GM12864 (cell line): ENCODE measurements around the gene SLC4A1AP.
A peak's percentile ranks its signal among the peaks of the same experiment; 100 is the strongest.
"Not testable (repeated sequence)": the region's sequence is repeated elsewhere in the genome, so short reads cannot be mapped to it uniquely, and the experiment has no call there.

ENCODE experiments used
- DNase-seq: peaks from one replicate; pipeline ENCODE4 v3.0.0-alpha.2; 2011; ENCODE audit warnings: low read depth
- H3K4me3 ChIP-seq: 2 replicates; pipeline ENCODE4 v1.5.1; 2011; ENCODE audit warnings: mild to moderate bottlenecking, low read depth, low read length, control low read depth
- TF ChIP-seq, protein P1 (sequence below): IDR thresholded peaks from 2 replicates; pipeline ENCODE4 v1.5.1; 2011; ENCODE audit warnings: low read depth, mild to moderate bottlenecking, moderate library complexity, low read length, control low read depth, inconsistent platforms; ENCODE audit errors: missing control alignments

The SLC4A1AP gene, protein sequence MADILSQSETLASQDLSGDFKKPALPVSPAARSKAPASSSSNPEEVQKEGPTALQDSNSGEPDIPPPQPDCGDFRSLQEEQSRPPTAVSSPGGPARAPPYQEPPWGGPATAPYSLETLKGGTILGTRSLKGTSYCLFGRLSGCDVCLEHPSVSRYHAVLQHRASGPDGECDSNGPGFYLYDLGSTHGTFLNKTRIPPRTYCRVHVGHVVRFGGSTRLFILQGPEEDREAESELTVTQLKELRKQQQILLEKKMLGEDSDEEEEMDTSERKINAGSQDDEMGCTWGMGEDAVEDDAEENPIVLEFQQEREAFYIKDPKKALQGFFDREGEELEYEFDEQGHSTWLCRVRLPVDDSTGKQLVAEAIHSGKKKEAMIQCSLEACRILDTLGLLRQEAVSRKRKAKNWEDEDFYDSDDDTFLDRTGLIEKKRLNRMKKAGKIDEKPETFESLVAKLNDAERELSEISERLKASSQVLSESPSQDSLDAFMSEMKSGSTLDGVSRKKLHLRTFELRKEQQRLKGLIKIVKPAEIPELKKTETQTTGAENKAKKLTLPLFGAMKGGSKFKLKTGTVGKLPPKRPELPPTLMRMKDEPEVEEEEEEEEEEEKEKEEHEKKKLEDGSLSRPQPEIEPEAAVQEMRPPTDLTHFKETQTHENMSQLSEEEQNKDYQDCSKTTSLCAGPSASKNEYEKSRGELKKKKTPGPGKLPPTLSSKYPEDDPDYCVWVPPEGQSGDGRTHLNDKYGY

DNA sequence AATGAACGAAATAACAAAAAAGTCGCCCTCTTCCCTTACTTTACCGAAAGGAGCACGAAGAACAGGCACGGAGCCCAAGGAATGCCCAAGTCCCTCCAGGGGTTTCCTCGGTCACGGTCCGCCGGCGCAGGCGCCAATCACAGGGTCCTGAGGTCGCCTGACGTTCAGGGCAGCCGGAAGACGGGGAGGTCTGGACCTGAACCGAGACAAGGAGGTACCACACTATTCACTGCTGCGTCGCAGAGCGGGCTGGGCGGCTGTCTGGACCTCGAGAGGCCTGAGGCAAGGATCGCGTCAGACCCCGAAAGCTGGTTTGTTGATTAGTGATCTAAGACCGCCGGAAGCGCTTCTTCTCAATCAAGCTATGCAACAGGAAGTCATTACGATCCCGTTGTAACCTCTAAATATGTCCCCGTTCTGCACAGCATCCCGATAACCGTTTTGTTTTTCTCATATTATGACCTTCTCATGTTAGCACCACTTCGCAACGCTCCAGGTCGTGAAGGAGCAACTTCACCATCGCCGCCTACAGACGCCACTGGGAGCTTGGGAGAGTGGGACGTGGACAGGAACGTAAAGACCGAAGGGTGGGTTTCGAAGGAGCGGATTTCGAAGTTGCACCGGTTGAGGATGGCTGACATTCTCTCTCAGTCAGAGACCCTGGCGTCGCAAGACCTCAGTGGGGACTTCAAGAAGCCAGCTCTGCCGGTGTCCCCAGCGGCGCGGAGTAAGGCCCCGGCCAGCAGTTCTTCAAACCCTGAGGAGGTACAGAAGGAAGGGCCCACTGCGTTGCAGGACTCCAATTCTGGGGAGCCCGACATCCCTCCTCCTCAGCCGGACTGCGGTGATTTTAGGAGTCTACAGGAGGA, at the start of gene SLC4A1AP, which contains the start of gene SUPT7L:
Gene SLC4A1AP (plus strand): TSS at position 605 of the 869 bp plus-strand sequence. CDS start 26 bp downstream, at position 631.
Gene SUPT7L (minus strand): TSS at position 330 of the 869 bp plus-strand sequence. CDS start 1,422 bp downstream, outside the sequence.
- peak; percentile 71 for DNase-seq
- peak within 1 kb of the TSS; percentile 92 for H3K4me3 ChIP-seq
- TF ChIP-seq, protein P1, sequence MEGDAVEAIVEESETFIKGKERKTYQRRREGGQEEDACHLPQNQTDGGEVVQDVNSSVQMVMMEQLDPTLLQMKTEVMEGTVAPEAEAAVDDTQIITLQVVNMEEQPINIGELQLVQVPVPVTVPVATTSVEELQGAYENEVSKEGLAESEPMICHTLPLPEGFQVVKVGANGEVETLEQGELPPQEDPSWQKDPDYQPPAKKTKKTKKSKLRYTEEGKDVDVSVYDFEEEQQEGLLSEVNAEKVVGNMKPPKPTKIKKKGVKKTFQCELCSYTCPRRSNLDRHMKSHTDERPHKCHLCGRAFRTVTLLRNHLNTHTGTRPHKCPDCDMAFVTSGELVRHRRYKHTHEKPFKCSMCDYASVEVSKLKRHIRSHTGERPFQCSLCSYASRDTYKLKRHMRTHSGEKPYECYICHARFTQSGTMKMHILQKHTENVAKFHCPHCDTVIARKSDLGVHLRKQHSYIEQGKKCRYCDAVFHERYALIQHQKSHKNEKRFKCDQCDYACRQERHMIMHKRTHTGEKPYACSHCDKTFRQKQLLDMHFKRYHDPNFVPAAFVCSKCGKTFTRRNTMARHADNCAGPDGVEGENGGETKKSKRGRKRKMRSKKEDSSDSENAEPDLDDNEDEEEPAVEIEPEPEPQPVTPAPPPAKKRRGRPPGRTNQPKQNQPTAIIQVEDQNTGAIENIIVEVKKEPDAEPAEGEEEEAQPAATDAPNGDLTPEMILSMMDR, result no peak

DNA sequence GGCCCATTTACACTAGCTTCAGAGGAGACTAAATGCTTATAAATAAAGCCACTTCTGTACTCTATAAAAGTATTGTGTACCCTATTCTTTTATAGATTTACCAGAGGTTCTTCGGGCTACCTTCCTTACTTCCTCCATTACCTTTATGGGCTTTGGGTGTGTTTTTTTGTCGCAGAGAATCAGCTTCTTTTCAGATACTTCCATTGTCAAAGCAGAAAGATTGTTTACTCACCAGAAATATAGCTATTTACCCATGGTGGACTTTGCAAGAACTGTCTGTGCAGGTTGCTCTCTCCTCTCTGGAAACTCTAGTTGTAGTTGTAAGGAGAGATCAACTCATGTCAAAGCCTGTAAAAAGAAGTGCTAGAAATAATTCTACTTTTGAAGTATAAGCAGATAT, 49.7 kb upstream of the SLC4A1AP start:
- TF ChIP-seq, protein P1, result no peak
- no peak for DNase-seq
- no peak overlapping the region for H3K4me3 ChIP-seq

DNA sequence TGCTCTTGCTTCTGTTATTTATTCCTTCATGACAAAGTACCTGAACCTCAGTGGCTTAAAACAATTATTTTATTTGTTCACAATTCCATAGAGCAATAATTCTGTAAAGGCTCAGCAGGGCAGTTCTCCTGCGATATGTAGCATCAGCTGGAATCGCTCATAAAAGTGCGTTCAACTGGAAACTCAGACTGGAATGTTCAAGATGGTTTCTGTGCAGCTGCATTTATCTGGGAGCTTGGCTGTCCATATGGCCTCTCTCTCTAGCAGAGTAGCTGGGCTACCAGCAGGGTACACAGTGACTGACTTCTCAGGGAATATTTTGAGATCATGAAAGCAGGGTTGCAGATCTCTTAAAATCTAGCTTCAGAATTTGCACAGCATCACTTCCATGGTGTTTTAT, 48.4 kb upstream of the SLC4A1AP start:
- DNase-seq, result no peak
- TF ChIP-seq, protein P1, result no peak

DNA sequence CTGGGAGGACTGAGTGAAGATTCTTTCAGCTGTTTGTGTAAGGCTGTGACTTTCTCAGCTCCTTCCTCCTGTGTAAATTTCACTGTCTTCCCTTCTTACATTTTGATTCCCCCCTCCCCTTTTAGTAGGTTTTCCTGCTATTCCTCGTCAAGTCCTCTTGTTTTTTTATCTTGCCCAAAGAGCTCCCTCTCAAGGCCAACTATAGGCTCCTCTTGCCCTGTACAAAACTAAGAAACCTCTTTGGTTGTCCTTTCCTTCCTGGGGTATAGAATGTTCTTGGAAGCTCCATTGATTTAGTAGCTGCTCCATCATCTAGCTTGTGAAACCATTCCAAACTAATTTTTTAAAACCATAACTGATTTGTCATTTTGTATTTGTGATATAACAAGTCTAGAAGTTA, 42.2 kb upstream of the SLC4A1AP start:
- DNase-seq, result no peak
- no peak overlapping the region for H3K4me3 ChIP-seq
- TF ChIP-seq, protein P1, result no peak

More for the DNA sequence above, 48.4 kb upstream of the SLC4A1AP start:
- no peak overlapping the region for H3K4me3 ChIP-seq

DNA sequence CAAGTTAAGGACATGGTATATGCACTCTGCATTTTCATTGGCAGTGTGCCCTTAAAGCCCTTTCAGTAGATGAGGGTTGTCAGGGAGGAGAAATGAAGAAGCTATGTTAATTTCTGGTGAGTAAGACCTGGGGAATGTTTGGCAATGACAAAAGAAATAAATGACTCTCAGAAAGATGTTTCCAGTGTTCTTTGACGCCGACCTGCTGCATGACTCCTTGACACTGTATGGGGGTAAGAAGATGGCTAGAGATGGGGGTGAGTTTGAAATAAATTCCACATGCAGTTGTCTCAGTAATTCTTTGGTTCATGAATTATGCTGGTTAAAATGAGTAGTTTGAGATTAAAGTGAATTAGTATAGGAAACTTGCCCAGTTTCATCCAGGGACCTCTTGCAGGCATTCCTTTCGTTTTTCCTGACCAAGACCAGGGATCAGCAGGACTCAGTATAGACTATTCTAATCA, 40.7 kb upstream of the SLC4A1AP start:
- TF ChIP-seq, protein P1, result no peak
- no peak for DNase-seq

DNA sequence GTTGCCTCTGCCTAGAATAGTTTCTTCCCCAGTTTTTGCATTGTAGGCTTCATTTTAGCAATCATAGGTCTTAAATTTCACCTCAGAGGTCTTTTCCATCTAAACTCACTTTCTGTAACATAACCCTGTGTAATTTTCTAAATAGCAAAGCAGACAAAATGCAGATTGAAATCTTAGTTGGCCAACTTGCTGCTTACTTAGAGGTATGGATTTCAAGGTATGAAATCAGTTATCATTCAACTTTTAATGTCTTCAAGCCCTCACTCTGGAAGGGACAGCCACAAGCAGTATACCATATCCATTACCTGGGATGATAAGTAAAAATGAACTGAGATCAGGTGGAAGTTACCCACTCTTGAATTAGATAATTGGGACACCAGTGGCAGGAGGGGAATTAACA, 38.7 kb upstream of the SLC4A1AP start:
- no peak for DNase-seq
- no peak overlapping the region for H3K4me3 ChIP-seq
- TF ChIP-seq, protein P1, result no peak

More for the DNA sequence above, 40.7 kb upstream of the SLC4A1AP start:
- H3K4me3 ChIP-seq, result no peak overlapping the region

DNA sequence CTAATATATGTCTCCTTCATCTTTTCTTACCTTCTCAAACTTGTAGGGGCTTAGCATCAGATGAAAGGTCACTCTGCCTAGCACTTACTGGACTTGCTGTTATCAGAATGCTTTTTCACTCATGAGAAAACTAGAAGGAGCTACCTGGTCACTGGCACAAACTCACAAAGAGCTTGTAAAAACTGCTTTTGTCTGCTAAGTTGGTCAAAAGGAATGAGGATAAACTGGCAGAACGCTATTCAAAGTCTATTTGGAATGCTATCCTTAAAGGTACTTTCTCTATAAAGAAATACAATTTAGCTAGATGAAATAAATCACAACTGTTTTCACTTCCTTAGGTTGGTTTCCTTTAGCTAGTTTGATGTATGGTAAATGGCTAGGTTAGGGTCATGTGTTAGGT, 37.4 kb upstream of the SLC4A1AP start:
- DNase-seq, H3K4me3 ChIP-seq: not testable (repeated sequence)

DNA sequence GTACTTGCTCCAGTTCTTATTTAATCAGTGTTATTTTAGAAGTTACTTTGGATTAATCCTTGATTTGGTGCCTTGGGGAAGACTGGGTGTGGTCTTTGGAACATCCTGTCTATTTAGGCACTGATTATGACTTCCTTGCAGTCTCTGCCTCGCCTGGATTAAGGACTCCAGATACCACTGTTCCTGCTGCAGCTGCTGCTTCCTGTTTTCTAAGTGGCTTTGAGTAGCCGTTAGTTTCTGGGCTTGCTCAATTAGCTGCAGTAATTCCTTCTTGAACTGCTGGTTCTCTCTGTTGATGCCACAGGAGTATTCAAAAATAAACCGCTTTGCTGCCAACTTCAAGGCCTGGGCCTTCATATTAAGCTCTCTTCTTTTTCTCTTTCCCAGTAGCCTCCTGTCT, 36.8 kb upstream of the SLC4A1AP start:
- DNase-seq, H3K4me3 ChIP-seq: not testable (repeated sequence)
